ENCODE data around the gene GLCE.

The GLCE gene

GRCh38 chr15:69275933-69276560, 115.6 kb downstream of the GLCE start:
- TF ChIP-seq CTCF (IDR thresholded peaks at IDR 0.05; ENCODE audit: insufficient read depth, low read depth, low read length, missing control alignments) = no peak
- no peak for DNase-seq (ENCODE audit: low read depth)
- no peak overlapping the region for H3K4me3 ChIP-seq (ENCODE audit: low read length)

GRCh38 chr15:69277316-69277715, 116.9 kb downstream of the GLCE start:
- DNase-seq (ENCODE audit: low read depth) = no peak
- TF ChIP-seq CTCF (IDR thresholded peaks at IDR 0.05; ENCODE audit: insufficient read depth, low read depth, low read length, missing control alignments) = no peak
- no peak overlapping the region for H3K4me3 ChIP-seq (ENCODE audit: low read length)

GRCh38 chr15:69279636-69280035, 119.2 kb downstream of the GLCE start:
- no peak overlapping the region for H3K4me3 ChIP-seq (ENCODE audit: low read length)
- no peak for DNase-seq (ENCODE audit: low read depth)
- no peak for TF ChIP-seq CTCF (IDR thresholded peaks at IDR 0.05; ENCODE audit: insufficient read depth, low read depth, low read length, missing control alignments)

GRCh38 chr15:69280783-69281182, 120.3 kb downstream of the GLCE start:
- no peak overlapping the region for H3K4me3 ChIP-seq (ENCODE audit: low read length)
- DNase-seq (ENCODE audit: low read depth) = no peak
- no peak for TF ChIP-seq CTCF (IDR thresholded peaks at IDR 0.05; ENCODE audit: insufficient read depth, low read depth, low read length, missing control alignments)

GRCh38 chr15:69282104-69282743, 121.8 kb downstream of the GLCE start:
- no peak for DNase-seq (ENCODE audit: low read depth)
- no peak for TF ChIP-seq CTCF (IDR thresholded peaks at IDR 0.05; ENCODE audit: insufficient read depth, low read depth, low read length, missing control alignments)
- no peak overlapping the region for H3K4me3 ChIP-seq (ENCODE audit: low read length)

GRCh38 chr15:69285834-69286233, 125.4 kb downstream of the GLCE start:
- no peak for DNase-seq (ENCODE audit: low read depth)
- H3K4me3 ChIP-seq (ENCODE audit: low read length) = no peak overlapping the region
- TF ChIP-seq CTCF (IDR thresholded peaks at IDR 0.05; ENCODE audit: insufficient read depth, low read depth, low read length, missing control alignments) = no peak

GRCh38 chr15:69288011-69288410, 127.6 kb downstream of the GLCE start:
- H3K4me3 ChIP-seq (ENCODE audit: low read length) = no peak overlapping the region
- no peak for TF ChIP-seq CTCF (IDR thresholded peaks at IDR 0.05; ENCODE audit: insufficient read depth, low read depth, low read length, missing control alignments)
- DNase-seq (ENCODE audit: low read depth) = no peak

Measured in epithelial cell of esophagus (primary cell).